ENCODE data around the gene MAPK4.

GRCh38 chr18:50578030-50578429 is 18.1 kb downstream of the MAPK4 start:
- TF ChIP-seq POLR2A (IDR thresholded peaks at IDR 0.05) (no peak), CTCF (IDR thresholded peaks at IDR 0.05) (no peak), EP300 (IDR thresholded peaks at IDR 0.05) (no peak)
